NCI-H510A (cell line): ENCODE results near the gene POLR1A.
"Not testable (repeated sequence)": the region's sequence is repeated elsewhere in the genome, so short reads cannot be mapped to it uniquely, and the experiment has no call there.

Source experiments
- DNase-seq: peaks from one replicate; lab custom pipeline; 2025; lab: John Stamatoyannopoulos, UW

Gene POLR1A

DNA sequence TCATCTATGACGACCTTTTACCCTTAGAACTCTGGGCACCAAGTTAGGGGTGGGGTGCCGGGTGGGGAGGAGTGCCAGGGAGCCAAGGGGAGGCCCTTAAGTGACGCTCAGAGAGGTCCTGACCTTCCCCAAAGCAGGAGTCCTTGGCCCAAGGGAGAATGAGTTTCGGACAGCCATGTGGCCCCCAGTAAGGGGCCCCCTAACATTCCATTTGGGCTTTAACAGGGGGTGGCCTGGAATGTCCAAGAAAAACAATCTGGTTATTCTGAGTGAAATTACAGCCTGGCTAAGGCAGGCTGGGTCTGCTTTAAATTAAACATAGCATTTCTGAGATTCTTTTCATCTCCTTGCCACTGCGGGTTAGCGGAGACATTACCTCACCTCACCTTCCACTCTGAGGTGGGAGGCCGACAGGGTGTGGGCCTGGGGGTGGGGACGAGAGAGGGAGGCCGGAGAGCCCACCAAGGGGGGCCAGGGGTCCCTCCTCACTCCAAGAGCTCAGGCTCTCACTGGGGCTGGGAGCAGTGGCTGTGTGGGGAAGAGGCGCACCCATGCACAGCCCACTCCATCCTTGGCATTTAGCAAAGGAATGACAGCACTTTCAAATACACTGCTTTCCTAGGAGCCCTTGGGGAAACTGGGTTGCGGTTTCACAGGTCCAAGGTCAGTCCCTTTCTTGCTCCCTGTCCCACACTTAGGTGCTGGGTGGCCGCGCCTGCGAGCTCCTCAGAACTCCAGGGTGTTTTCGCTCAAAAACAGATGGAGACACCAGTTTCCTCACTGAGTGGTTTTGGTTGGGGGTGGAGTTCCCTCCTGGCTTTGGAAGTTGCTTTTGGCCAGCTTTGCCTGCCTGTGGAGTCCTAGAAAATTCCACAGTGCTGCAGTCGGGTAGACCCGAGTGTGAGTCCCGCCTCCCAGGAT, 107.4 kb downstream of the POLR1A start:
- no peak for DNase-seq

- no peak for DNase-seq
These were observed 108.4 kb downstream of the POLR1A start for GRCh38 chr2:85997017-85997970.

- DNase-seq: no peak
These were observed 109.1 kb downstream of the POLR1A start for GRCh38 chr2:85996591-85996990.

- DNase-seq: no peak
These were observed 109.8 kb downstream of the POLR1A start for GRCh38 chr2:85995648-85996529.

GRCh38 chr2:85994897-85995647, 110.6 kb downstream of the POLR1A start:
- no peak for DNase-seq

DNA sequence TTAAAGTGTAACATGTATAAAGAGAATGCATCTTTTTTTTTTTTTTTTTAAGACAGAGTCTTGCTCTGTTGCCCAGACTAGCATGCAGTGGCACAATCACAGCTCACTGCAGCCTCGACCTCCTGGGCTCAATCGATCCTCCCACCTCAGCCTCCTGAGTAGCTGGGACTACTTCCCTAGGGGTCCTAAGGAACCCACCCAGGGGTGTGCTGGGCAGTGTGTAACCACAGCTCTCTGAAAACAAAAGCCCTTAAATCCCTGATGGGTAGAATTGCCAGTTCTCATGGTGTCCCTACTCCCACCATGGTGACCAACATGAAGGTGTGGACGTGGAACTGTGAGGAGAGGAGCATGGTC, 111.3 kb downstream of the POLR1A start:
- no peak for DNase-seq

- no peak for DNase-seq
These were observed 113.1 kb downstream of the POLR1A start for GRCh38 chr2:85992611-85993010.

- DNase-seq: not testable (repeated sequence)
These were observed 113.6 kb downstream of the POLR1A start for GRCh38 chr2:85992053-85992452.

- DNase-seq: no peak
These were observed 115.6 kb downstream of the POLR1A start for GRCh38 chr2:85990084-85990483.

GRCh38 chr2:85989288-85989865, 116.3 kb downstream of the POLR1A start:
- DNase-seq: no peak

DNA sequence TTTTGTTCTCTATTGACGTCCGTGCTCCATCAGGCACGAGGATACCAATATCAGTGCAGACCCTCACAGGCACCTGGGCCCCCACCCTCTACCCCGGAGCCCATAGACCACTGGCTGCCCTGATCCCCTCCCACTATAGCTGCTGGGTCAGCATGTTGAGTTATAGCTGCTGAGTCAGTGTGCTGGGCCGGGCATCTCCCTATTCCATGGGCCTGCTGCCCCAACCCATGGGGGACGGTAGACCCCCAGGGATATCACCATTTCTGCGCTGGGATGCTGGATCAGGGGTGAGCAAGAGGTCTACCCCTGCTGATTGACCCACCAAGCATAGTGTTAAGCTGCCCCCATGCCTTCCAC, 116.8 kb downstream of the POLR1A start:
- no peak for DNase-seq

DNA sequence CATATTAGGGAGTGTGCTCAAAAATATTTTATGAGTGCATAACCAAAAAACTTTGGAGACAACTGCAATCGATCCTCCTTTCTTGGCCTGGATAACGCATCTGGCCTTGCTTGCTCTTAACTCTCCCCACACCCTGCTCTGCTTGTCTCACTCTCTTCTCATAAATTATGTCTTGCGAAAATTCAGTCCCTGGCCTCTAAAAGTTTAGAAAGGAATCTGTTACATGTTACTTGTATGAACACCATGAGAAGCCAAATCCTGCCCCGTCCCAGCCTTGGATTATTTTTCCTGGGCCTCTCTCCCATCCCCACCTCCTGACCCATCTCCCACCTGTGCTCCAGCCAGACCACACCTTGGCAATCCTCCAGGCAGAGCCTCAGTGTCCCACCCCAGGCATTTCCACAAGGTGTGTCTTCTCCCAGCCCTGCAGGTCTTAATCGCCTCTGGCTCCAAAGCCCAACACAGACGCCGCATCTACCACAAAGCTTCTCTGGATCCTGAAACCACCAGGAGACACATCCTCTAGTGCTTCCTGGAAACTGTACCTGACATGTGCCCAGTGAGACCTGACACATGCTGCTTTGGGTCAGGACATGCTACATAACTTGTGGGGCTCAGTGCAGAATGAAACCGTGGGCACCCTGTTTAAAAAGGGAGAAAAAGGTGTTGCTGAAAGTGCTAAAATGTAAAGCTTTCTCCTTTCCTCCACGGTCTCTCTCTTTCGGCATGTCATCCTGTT, 117.3 kb downstream of the POLR1A start:
- no peak for DNase-seq

- DNase-seq: no peak
These were observed 118.2 kb downstream of the POLR1A start for GRCh38 chr2:85987266-85988174.

- DNase-seq: no peak
These were observed 119.6 kb downstream of the POLR1A start for GRCh38 chr2:85986121-85986520.

DNA sequence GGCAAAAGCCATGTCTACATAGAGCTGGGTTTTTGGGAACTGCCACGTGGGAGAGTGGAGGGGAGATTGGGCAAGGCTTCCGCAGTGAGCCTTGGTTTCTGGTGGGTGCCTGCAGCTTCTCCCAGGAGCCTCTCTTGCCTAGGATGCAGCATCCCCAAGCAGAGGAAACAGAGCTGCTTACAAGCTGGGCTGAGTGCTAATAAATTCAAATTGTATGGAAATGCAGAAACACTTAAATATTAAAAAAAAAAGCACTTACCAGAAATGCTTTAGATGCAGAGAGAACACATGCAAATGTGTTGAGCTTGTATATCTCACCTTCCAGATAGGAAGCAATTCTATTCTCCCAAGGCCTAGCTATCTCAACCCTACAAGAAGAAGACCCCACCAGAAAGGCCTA, 120.9 kb downstream of the POLR1A start:
- no peak for DNase-seq

- no peak for DNase-seq
These were observed 121.9 kb downstream of the POLR1A start for GRCh38 chr2:85983766-85984165.

DNA sequence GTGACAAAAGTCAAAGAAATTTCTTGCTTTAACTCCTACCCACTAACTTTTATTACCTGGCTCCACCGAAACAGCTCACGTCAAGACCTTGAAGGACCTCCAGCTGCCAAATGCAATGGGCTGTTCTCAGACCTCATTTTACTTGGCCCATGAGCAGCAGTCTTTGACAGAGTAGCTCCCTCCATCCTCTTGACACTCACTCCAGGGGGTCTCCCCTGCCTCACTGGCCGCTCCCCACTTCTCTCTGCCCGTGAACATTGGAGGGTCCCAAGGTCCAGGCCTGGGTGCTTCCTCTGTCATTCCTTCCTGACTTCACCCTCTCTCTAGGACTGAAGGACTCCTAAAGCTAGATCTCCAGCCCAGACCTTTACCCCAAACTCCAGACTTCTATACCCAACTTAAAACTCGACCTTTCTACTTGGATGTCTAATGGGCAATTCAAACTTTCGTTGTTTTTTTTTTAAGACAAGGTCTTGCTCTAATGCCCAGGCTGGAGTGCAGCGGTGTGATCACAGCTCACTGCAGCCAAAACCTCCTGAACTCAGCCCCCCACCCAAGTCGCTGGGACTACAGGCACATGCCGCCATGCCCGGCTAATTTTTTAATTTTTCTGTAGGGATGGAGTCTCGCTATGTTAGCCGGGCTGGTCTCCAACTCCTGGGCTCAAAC, 124.0 kb downstream of the POLR1A start:
- DNase-seq: no peak
